GM23338 (cell line): Measurements from ENCODE around the gene ZG16B.

ENCODE experiments used
- CREB1 ChIP-seq: fragments of 250-450 bp; sonication (Bioruptor Pico); IDR thresholded peaks from 2 replicates; pipeline ENCODE4 v1.5.0; 2020; ENCODE audit warnings: low read depth, mild to moderate bottlenecking, moderate library complexity
- EZH2 ChIP-seq: fragments of 200-600 bp; sonication (generic); IDR thresholded peaks from one replicate; pipeline ENCODE4 v1.8.0; 2017; ENCODE audit warnings: antibody characterized with exemption, mild to moderate bottlenecking, low read depth; ENCODE audit not compliant: unreplicated experiment
- EZH2phosphoT487 ChIP-seq: fragments of 200-600 bp; sonication (generic); IDR thresholded peaks from one replicate; pipeline ENCODE4 v1.8.1; 2018; ENCODE audit warnings: antibody characterized with exemption; ENCODE audit not compliant: unreplicated experiment
- NANOG ChIP-seq: IDR thresholded peaks from 2 replicates; pipeline ENCODE4 v1.6.1; 2016; ENCODE audit warnings: antibody characterized with exemption, borderline replicate concordance
- POLR2AphosphoS5 ChIP-seq: IDR thresholded peaks from 2 replicates; pipeline ENCODE4 v1.6.1; 2016; ENCODE audit warnings: antibody characterized with exemption, low read depth
- TF ChIP-seq, protein P1 (sequence below), 2 experiments: fragments of 200-600 bp in 1 of 2; sonication (generic) in 1 of 2; conservative IDR thresholded peaks; 2 replicates each; pipeline versions ENCODE4 v1.5.1 to v1.6.1; 2016 to 2017; ENCODE audit warnings: antibody characterized with exemption in 2 of 2, low read depth in 2 of 2, mild to moderate bottlenecking in 2 of 2, moderate library complexity in 1 of 2
- TF ChIP-seq, protein P2 (sequence below): IDR thresholded peaks from 2 replicates; pipeline ENCODE4 v1.6.1; 2016; ENCODE audit warnings: antibody characterized with exemption
- TF ChIP-seq, protein P3 (sequence below): IDR thresholded peaks from one replicate; pipeline ENCODE4 v1.6.1; 2018; ENCODE audit warnings: antibody characterized with exemption; ENCODE audit not compliant: unreplicated experiment
- TF ChIP-seq, protein P4 (sequence below): fragments of 250-450 bp; sonication (Bioruptor Pico); IDR thresholded peaks from 2 replicates; pipeline ENCODE4 v1.5.0; 2020; ENCODE audit warnings: mild to moderate bottlenecking, moderate library complexity

DNA sequence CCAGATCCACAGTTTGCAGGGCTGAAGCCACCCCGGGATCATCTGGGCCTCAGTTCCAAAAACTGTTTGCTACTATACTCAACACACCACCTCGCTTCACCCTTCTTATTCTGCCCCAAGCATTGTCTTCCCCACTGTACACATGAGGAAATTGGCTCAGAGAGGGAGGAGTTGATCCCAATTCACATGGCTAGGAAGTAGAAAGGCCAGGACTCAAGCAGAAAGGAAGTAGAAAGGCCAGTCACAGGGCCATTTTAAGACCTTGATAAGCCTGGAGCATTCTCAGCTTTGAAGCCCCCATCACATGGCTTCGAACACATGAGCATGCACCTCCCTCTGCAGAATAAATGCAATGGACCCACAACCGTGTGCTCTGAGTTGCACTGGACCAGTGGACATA is 35.5 kb downstream of the ZG16B start:
- TF ChIP-seq CREB1 (CRISPR knock-in tag), result no peak
- TF ChIP-seq, protein P1, sequence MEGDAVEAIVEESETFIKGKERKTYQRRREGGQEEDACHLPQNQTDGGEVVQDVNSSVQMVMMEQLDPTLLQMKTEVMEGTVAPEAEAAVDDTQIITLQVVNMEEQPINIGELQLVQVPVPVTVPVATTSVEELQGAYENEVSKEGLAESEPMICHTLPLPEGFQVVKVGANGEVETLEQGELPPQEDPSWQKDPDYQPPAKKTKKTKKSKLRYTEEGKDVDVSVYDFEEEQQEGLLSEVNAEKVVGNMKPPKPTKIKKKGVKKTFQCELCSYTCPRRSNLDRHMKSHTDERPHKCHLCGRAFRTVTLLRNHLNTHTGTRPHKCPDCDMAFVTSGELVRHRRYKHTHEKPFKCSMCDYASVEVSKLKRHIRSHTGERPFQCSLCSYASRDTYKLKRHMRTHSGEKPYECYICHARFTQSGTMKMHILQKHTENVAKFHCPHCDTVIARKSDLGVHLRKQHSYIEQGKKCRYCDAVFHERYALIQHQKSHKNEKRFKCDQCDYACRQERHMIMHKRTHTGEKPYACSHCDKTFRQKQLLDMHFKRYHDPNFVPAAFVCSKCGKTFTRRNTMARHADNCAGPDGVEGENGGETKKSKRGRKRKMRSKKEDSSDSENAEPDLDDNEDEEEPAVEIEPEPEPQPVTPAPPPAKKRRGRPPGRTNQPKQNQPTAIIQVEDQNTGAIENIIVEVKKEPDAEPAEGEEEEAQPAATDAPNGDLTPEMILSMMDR (conservative IDR thresholded peaks at IDR 0.05; ENCODE audit: low read depth in 2 of 2), result no peak
- TF ChIP-seq, protein P2, sequence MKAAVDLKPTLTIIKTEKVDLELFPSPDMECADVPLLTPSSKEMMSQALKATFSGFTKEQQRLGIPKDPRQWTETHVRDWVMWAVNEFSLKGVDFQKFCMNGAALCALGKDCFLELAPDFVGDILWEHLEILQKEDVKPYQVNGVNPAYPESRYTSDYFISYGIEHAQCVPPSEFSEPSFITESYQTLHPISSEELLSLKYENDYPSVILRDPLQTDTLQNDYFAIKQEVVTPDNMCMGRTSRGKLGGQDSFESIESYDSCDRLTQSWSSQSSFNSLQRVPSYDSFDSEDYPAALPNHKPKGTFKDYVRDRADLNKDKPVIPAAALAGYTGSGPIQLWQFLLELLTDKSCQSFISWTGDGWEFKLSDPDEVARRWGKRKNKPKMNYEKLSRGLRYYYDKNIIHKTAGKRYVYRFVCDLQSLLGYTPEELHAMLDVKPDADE, result no peak
- TF ChIP-seq POLR2AphosphoS5, result no peak
- TF ChIP-seq NANOG, result no peak
- TF ChIP-seq EZH2phosphoT487, result no peak
- no peak for TF ChIP-seq EZH2
- TF ChIP-seq, protein P3, sequence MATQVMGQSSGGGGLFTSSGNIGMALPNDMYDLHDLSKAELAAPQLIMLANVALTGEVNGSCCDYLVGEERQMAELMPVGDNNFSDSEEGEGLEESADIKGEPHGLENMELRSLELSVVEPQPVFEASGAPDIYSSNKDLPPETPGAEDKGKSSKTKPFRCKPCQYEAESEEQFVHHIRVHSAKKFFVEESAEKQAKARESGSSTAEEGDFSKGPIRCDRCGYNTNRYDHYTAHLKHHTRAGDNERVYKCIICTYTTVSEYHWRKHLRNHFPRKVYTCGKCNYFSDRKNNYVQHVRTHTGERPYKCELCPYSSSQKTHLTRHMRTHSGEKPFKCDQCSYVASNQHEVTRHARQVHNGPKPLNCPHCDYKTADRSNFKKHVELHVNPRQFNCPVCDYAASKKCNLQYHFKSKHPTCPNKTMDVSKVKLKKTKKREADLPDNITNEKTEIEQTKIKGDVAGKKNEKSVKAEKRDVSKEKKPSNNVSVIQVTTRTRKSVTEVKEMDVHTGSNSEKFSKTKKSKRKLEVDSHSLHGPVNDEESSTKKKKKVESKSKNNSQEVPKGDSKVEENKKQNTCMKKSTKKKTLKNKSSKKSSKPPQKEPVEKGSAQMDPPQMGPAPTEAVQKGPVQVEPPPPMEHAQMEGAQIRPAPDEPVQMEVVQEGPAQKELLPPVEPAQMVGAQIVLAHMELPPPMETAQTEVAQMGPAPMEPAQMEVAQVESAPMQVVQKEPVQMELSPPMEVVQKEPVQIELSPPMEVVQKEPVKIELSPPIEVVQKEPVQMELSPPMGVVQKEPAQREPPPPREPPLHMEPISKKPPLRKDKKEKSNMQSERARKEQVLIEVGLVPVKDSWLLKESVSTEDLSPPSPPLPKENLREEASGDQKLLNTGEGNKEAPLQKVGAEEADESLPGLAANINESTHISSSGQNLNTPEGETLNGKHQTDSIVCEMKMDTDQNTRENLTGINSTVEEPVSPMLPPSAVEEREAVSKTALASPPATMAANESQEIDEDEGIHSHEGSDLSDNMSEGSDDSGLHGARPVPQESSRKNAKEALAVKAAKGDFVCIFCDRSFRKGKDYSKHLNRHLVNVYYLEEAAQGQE, result no peak
- TF ChIP-seq, protein P4, sequence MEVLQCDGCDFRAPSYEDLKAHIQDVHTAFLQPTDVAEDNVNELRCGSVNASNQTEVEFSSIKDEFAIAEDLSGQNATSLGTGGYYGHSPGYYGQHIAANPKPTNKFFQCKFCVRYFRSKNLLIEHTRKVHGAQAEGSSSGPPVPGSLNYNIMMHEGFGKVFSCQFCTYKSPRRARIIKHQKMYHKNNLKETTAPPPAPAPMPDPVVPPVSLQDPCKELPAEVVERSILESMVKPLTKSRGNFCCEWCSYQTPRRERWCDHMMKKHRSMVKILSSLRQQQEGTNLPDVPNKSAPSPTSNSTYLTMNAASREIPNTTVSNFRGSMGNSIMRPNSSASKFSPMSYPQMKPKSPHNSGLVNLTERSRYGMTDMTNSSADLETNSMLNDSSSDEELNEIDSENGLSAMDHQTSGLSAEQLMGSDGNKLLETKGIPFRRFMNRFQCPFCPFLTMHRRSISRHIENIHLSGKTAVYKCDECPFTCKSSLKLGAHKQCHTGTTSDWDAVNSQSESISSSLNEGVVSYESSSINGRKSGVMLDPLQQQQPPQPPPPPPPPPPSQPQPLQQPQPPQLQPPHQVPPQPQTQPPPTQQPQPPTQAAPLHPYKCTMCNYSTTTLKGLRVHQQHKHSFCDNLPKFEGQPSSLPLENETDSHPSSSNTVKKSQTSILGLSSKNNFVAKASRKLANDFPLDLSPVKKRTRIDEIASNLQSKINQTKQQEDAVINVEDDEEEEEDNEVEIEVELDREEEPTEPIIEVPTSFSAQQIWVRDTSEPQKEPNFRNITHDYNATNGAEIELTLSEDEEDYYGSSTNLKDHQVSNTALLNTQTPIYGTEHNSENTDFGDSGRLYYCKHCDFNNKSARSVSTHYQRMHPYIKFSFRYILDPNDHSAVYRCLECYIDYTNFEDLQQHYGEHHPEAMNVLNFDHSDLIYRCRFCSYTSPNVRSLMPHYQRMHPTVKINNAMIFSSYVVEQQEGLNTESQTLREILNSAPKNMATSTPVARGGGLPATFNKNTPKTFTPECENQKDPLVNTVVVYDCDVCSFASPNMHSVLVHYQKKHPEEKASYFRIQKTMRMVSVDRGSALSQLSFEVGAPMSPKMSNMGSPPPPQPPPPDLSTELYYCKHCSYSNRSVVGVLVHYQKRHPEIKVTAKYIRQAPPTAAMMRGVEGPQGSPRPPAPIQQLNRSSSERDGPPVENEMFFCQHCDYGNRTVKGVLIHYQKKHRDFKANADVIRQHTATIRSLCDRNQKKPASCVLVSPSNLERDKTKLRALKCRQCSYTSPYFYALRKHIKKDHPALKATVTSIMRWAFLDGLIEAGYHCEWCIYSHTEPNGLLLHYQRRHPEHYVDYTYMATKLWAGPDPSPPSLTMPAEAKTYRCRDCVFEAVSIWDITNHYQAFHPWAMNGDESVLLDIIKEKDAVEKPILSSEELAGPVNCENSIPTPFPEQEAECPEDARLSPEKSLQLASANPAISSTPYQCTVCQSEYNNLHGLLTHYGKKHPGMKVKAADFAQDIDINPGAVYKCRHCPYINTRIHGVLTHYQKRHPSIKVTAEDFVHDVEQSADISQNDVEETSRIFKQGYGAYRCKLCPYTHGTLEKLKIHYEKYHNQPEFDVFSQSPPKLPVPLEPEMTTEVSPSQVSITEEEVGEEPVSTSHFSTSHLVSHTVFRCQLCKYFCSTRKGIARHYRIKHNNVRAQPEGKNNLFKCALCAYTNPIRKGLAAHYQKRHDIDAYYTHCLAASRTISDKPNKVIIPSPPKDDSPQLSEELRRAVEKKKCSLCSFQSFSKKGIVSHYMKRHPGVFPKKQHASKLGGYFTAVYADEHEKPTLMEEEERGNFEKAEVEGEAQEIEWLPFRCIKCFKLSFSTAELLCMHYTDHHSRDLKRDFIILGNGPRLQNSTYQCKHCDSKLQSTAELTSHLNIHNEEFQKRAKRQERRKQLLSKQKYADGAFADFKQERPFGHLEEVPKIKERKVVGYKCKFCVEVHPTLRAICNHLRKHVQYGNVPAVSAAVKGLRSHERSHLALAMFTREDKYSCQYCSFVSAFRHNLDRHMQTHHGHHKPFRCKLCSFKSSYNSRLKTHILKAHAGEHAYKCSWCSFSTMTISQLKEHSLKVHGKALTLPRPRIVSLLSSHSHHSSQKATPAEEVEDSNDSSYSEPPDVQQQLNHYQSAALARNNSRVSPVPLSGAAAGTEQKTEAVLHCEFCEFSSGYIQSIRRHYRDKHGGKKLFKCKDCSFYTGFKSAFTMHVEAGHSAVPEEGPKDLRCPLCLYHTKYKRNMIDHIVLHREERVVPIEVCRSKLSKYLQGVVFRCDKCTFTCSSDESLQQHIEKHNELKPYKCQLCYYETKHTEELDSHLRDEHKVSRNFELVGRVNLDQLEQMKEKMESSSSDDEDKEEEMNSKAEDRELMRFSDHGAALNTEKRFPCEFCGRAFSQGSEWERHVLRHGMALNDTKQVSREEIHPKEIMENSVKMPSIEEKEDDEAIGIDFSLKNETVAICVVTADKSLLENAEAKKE (CRISPR knock-in tag), result no peak
